ENCODE measurements around the gene CACNA2D4. TPM values are rescaled to one million over a fixed set of nuclear protein-coding genes. Genes with fewer than 3 reads are reported as not detected.

The CACNA2D4 gene
- total RNA-seq, 1 experiment from 2014 or later: 1.7 TPM

- ChIA-PET CTCF (interaction anchor here (3.0 kb wide), 1 partner anchor 141 kb away, joined by 13 read pairs; no protein-coding TSS in a partner anchor), POLR2A (no interaction called here), RAD21 (ENCODE audit: low non-redundant PET in 1 of 2, low total read pairs in 2 of 2, uncharacterized antibody in 2 of 2, unreplicated experiment in 2 of 2) (no interaction called here)
- Histone ChIP-seq H3K4me2 (ENCODE audit: low read length) (no peak overlapping the region), H2AFZ (ENCODE audit: low read depth, low read length, poor library complexity, severe bottlenecking) (no peak overlapping the region), H4K20me1 (ENCODE audit: insufficient read depth) (no peaks in the 10 kb centered on the region), H3K4me3 (replicated peaks in 1 of 2; ENCODE audit: low read depth in 1 of 2, low read length in 2 of 2) (no peak overlapping the region), H3K9me3 (ENCODE audit: control insufficient read depth in 1 of 2, insufficient read depth in 1 of 2, low read depth in 1 of 2, low read length in 2 of 2) (no peaks in the 10 kb centered on the region), H3K36me3 (ENCODE audit: control insufficient read depth in 1 of 2, insufficient read depth in 2 of 2, low read length in 2 of 2) (no peaks in the 10 kb centered on the region), H3K79me2 (ENCODE audit: insufficient read depth, low read length) (no peaks in the 10 kb centered on the region), H3K27ac (ENCODE audit: low read depth, low read length) (no peak overlapping the region), H3K9ac (ENCODE audit: low read length) (no peak overlapping the region), H3K4me1 (ENCODE audit: control insufficient read depth in 1 of 2, insufficient read depth in 2 of 2, low read length in 2 of 2) (peaks cover 3 to 20% of the 10 kb centered on the region in 2 experiments; a peak in 3 of 4 replicates), H3K27me3 (ENCODE audit: insufficient read depth, low read length) (no peaks in the 10 kb centered on the region), H3K9me2 (ENCODE audit: insufficient read depth) (no peaks in the 10 kb centered on the region)
- no TSS peak for BruUV-seq (replicated peaks)
- ATAC-seq (no peak), DNase-seq (ENCODE audit: low read depth, low spot score) (no peak)
- intact Hi-C loops (cut with micrococcal nuclease): loop anchor here (5.0 kb wide), 1 partner anchor 784 kb away; no protein-coding TSS in a partner anchor
- no peak for TF ChIP-seq CTCF (IDR thresholded peaks at IDR 0.05 in 2 of 3, conservative IDR thresholded peaks at IDR 0.05 in 1 of 3; ENCODE audit: borderline replicate concordance in 1 of 3, insufficient read depth in 1 of 3, low read depth in 2 of 3, low read length in 2 of 3)
- no peak for TF ChIP-seq SRF (IDR thresholded peaks at IDR 0.05; ENCODE audit: low read depth)
- TF ChIP-seq ATF3 (IDR thresholded peaks at IDR 0.05): no peak
- TF ChIP-seq ZBTB33 (IDR thresholded peaks at IDR 0.05; ENCODE audit: extremely low read depth, insufficient replicate concordance, low read length): no peak
- no peak for TF ChIP-seq ZNF274 (IDR thresholded peaks at IDR 0.05; ENCODE audit: low read depth, low read length)
- TF ChIP-seq SP1 (IDR thresholded peaks at IDR 0.05; ENCODE audit: low read depth): no peak
- TF ChIP-seq TCF7L2 (IDR thresholded peaks at IDR 0.05; ENCODE audit: borderline replicate concordance, extremely low read depth, insufficient read depth, insufficient read length): no peak
- no peak for TF ChIP-seq SIN3A (IDR thresholded peaks at IDR 0.05; ENCODE audit: low read depth)
- TF ChIP-seq JUND (IDR thresholded peaks at IDR 0.05): no peak
- no peak for TF ChIP-seq EGR1 (IDR thresholded peaks at IDR 0.05; ENCODE audit: low read depth)
- TF ChIP-seq CBX3 (IDR thresholded peaks at IDR 0.05; ENCODE audit: low read depth): no peak
- no peak for TF ChIP-seq ELF1 (IDR thresholded peaks at IDR 0.05; ENCODE audit: borderline replicate concordance, low read depth)
- no peak for TF ChIP-seq REST (IDR thresholded peaks at IDR 0.05; ENCODE audit: low read depth)
- no peak for TF ChIP-seq POLR2A (IDR thresholded peaks at IDR 0.05; ENCODE audit: borderline replicate concordance, extremely low read depth, insufficient read depth, insufficient read length)
- no peak for TF ChIP-seq YY1 (IDR thresholded peaks at IDR 0.05; ENCODE audit: extremely low read depth, insufficient replicate concordance, low read depth, low read length)
- no peak for TF ChIP-seq RAD21 (IDR thresholded peaks at IDR 0.05; ENCODE audit: low read depth)
- TF ChIP-seq EZH2 (IDR thresholded peaks at IDR 0.05): no peak
- TF ChIP-seq MAX (IDR thresholded peaks at IDR 0.05): no peak
These were observed 119.8 kb downstream of the CACNA2D4 start for GRCh38 chr12:1798641-1799020.
